ENCODE results near the gene NIN.

Gene NIN

DNA sequence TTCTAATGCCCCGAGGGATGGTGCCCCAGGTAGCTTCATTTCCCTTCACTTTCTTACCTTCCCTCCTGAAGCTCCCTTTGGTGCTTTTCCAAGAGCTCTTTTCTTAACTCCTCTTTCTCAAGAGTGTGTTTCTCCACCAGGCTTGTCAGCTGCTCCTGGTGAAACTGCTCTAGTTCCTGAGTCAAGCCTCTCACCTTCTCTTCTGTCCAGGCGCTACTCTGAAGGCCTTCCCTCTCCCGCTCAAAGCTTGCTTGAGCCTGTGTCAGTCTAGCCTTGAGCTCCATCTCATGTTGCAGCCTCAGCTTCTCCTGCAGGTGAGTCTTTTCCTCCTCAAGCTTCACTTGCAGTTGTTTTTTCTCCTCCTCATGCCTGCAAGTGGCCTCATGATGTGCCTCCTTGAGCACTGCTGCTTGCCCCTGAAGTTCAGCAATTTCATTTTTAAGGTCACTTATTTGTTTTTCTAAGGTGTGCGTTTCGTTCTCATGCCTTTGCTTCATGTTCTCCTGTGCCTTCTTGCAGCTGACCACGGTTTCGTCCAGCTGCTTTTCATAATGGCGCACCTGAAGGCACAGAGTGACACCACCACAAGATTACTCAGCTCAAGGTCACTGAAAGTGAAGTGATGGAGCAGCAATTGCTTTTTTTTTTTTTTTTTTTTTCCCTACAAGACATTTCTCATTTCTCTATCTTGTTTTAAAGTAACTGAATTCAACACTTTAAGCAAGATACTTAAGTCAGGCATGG lies 71.0 kb downstream of the NIN start (continued):
- TF ChIP-seq TSHZ2 (CRISPR knock-in tag; IDR thresholded peaks at IDR 0.05) (no peak), ZNF70 (CRISPR knock-in tag; IDR thresholded peaks at IDR 0.05) (no peak)
- TF ChIP-seq, protein P1, sequence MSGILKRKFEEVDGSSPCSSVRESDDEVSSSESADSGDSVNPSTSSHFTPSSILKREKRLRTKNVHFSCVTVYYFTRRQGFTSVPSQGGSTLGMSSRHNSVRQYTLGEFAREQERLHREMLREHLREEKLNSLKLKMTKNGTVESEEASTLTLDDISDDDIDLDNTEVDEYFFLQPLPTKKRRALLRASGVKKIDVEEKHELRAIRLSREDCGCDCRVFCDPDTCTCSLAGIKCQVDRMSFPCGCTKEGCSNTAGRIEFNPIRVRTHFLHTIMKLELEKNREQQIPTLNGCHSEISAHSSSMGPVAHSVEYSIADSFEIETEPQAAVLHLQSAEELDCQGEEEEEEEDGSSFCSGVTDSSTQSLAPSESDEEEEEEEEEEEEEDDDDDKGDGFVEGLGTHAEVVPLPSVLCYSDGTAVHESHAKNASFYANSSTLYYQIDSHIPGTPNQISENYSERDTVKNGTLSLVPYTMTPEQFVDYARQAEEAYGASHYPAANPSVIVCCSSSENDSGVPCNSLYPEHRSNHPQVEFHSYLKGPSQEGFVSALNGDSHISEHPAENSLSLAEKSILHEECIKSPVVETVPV (CRISPR knock-in tag; IDR thresholded peaks at IDR 0.05), result no peak

- no peak for TF ChIP-seq ZNF565 (CRISPR knock-in tag; conservative IDR thresholded peaks at IDR 0.05; ENCODE audit: low read depth)
- no peak for TF ChIP-seq ZNF8 (CRISPR knock-in tag; IDR thresholded peaks at IDR 0.05)
- TF ChIP-seq, protein P2, sequence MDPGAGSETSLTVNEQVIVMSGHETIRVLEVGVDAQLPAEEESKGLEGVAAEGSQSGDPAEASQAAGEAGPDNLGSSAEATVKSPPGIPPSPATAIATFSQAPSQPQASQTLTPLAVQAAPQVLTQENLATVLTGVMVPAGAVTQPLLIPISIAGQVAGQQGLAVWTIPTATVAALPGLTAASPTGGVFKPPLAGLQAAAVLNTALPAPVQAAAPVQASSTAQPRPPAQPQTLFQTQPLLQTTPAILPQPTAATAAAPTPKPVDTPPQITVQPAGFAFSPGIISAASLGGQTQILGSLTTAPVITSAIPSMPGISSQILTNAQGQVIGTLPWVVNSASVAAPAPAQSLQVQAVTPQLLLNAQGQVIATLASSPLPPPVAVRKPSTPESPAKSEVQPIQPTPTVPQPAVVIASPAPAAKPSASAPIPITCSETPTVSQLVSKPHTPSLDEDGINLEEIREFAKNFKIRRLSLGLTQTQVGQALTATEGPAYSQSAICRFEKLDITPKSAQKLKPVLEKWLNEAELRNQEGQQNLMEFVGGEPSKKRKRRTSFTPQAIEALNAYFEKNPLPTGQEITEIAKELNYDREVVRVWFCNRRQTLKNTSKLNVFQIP (CRISPR knock-in tag; IDR thresholded peaks at IDR 0.05; ENCODE audit: borderline replicate concordance, low read depth), result no peak
- TF ChIP-seq CSDC2 (CRISPR knock-in tag; IDR thresholded peaks at IDR 0.05), result no peak
- TF ChIP-seq ZFP30 (CRISPR knock-in tag; IDR thresholded peaks at IDR 0.05), result no peak
- no peak for TF ChIP-seq TCF4 (CRISPR knock-in tag; IDR thresholded peaks at IDR 0.05; ENCODE audit: borderline replicate concordance)
- TF ChIP-seq RARB (CRISPR knock-in tag; IDR thresholded peaks at IDR 0.05), result no peak
- no peak for TF ChIP-seq SNAI2 (CRISPR knock-in tag; IDR thresholded peaks at IDR 0.05)
- TF ChIP-seq TSHZ2 (CRISPR knock-in tag; IDR thresholded peaks at IDR 0.05), result no peak
- TF ChIP-seq, protein P3, sequence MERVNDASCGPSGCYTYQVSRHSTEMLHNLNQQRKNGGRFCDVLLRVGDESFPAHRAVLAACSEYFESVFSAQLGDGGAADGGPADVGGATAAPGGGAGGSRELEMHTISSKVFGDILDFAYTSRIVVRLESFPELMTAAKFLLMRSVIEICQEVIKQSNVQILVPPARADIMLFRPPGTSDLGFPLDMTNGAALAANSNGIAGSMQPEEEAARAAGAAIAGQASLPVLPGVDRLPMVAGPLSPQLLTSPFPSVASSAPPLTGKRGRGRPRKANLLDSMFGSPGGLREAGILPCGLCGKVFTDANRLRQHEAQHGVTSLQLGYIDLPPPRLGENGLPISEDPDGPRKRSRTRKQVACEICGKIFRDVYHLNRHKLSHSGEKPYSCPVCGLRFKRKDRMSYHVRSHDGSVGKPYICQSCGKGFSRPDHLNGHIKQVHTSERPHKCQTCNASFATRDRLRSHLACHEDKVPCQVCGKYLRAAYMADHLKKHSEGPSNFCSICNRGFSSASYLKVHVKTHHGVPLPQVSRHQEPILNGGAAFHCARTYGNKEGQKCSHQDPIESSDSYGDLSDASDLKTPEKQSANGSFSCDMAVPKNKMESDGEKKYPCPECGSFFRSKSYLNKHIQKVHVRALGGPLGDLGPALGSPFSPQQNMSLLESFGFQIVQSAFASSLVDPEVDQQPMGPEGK (CRISPR knock-in tag; IDR thresholded peaks at IDR 0.05; ENCODE audit: borderline replicate concordance), result no peak
- no peak for TF ChIP-seq ZC3H10 (CRISPR knock-in tag; IDR thresholded peaks at IDR 0.05)
- ATAC-seq, result no peak
These were observed 72.0 kb downstream of the NIN start for GRCh38 chr14:50758945-50759344.

GRCh38 chr14:50758305-50758704 lies 72.7 kb downstream of the NIN start:
- TF ChIP-seq ZNF565 (CRISPR knock-in tag; conservative IDR thresholded peaks at IDR 0.05; ENCODE audit: low read depth) (no peak), ARNTL (CRISPR knock-in tag; IDR thresholded peaks at IDR 0.05; ENCODE audit: borderline replicate concordance, low read depth) (no peak), BACH2 (CRISPR knock-in tag; IDR thresholded peaks at IDR 0.05; ENCODE audit: borderline replicate concordance) (no peak), ZNF70 (CRISPR knock-in tag; IDR thresholded peaks at IDR 0.05) (no peak), ZNF8 (CRISPR knock-in tag; IDR thresholded peaks at IDR 0.05) (no peak), RARB (CRISPR knock-in tag; IDR thresholded peaks at IDR 0.05) (no peak), ZC3H10 (CRISPR knock-in tag; IDR thresholded peaks at IDR 0.05) (no peak), ZFP3 (CRISPR knock-in tag; IDR thresholded peaks at IDR 0.05) (no peak), SNAI2 (CRISPR knock-in tag; IDR thresholded peaks at IDR 0.05) (no peak), ZFP30 (CRISPR knock-in tag; IDR thresholded peaks at IDR 0.05) (no peak), TCF4 (CRISPR knock-in tag; IDR thresholded peaks at IDR 0.05; ENCODE audit: borderline replicate concordance) (no peak)
- TF ChIP-seq, protein P3 (CRISPR knock-in tag; IDR thresholded peaks at IDR 0.05; ENCODE audit: borderline replicate concordance), result no peak
- TF ChIP-seq, protein P4, sequence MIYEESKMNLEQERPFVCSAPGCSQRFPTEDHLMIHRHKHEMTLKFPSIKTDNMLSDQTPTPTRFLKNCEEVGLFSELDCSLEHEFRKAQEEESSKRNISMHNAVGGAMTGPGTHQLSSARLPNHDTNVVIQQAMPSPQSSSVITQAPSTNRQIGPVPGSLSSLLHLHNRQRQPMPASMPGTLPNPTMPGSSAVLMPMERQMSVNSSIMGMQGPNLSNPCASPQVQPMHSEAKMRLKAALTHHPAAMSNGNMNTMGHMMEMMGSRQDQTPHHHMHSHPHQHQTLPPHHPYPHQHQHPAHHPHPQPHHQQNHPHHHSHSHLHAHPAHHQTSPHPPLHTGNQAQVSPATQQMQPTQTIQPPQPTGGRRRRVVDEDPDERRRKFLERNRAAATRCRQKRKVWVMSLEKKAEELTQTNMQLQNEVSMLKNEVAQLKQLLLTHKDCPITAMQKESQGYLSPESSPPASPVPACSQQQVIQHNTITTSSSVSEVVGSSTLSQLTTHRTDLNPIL (CRISPR knock-in tag; IDR thresholded peaks at IDR 0.05; ENCODE audit: low read depth), result no peak
- no peak for ATAC-seq

Measured in SK-N-SH treated with all-trans-retinoic acid at 6 μM for 48 hours (cell line).